DND-41 (cell line): Measurements from ENCODE around the gene CCNA2.

Experiments
- ATAC-seq: fragments of 200-7000 bp; cut with Tn5 transposase; 3 replicates; pipeline ENCODE4 v1.9.1; 2021; ENCODE audit warnings: low read depth; ENCODE audit not compliant: insufficient read depth
- DNase-seq: peaks from one replicate; pipeline ENCODE4 v3.0.0-alpha.2; 2020
- H2AFZ ChIP-seq: 2 replicates; pipeline ENCODE4 v1.6.0; 2012; ENCODE audit warnings: low read depth, low read length
- H3K27ac ChIP-seq: 2 replicates; pipeline ENCODE4 v1.5.1; 2012; ENCODE audit warnings: low read length, inconsistent platforms
- H3K27me3 ChIP-seq: fragments of 200-600 bp; sonication (generic); 2 replicates; pipeline ENCODE4 v1.6.0; 2012; ENCODE audit warnings: low read length, mild to moderate bottlenecking, inconsistent platforms; ENCODE audit not compliant: insufficient read depth, poor library complexity
- H3K36me3 ChIP-seq: 2 replicates; pipeline ENCODE4 v1.5.1; 2012; ENCODE audit warnings: low read length, inconsistent platforms; ENCODE audit not compliant: insufficient read depth
- H3K4me1 ChIP-seq: 2 replicates; pipeline ENCODE4 v1.5.1; 2012; ENCODE audit warnings: mild to moderate bottlenecking, low read length; ENCODE audit not compliant: insufficient read depth
- H3K4me2 ChIP-seq: 2 replicates; pipeline ENCODE4 v1.6.0; 2012; ENCODE audit warnings: mild to moderate bottlenecking, moderate library complexity, low read length, inconsistent platforms; ENCODE audit not compliant: insufficient read depth
- H3K4me3 ChIP-seq, 2 experiments: fragments of 200-600 bp in 1 of 2; shearing (Covaris generic) in 1 of 2; 2 replicates each; pipeline ENCODE4 v1.5.1; 2012 to 2016; ENCODE audit warnings: inconsistent platforms in 2 of 2, low read length in 2 of 2, mild to moderate bottlenecking in 2 of 2, low read depth in 1 of 2, moderate library complexity in 1 of 2
- H3K79me2 ChIP-seq: 2 replicates; pipeline ENCODE4 v1.6.0; 2012; ENCODE audit warnings: low read length, inconsistent platforms; ENCODE audit not compliant: insufficient read depth
- H3K9ac ChIP-seq: 2 replicates; pipeline ENCODE4 v1.6.0; 2012; ENCODE audit warnings: low read depth, mild to moderate bottlenecking, inconsistent platforms, low read length, moderate library complexity
- H3K9me3 ChIP-seq: 2 replicates; pipeline ENCODE4 v1.5.1; 2012; ENCODE audit warnings: low read length, moderate library complexity, mild to moderate bottlenecking, inconsistent platforms; ENCODE audit not compliant: insufficient read depth, severe bottlenecking
- H4K20me1 ChIP-seq: 2 replicates; pipeline ENCODE4 v1.6.0; 2012; ENCODE audit warnings: low read length; ENCODE audit not compliant: insufficient read depth
- EZH2 ChIP-seq: IDR thresholded peaks from 3 replicates; pipeline ENCODE4 v1.6.1; 2012; ENCODE audit warnings: borderline replicate concordance, low read depth, mild to moderate bottlenecking, moderate library complexity, low read length, inconsistent platforms; ENCODE audit not compliant: severe bottlenecking
- TF ChIP-seq, protein P1 (sequence below): IDR thresholded peaks from 2 replicates; pipeline ENCODE4 v1.5.1; 2012; ENCODE audit warnings: borderline replicate concordance, low read length, moderate library complexity, mild to moderate bottlenecking; ENCODE audit not compliant: poor library complexity, severe bottlenecking; ENCODE audit errors: extremely low read depth

The CCNA2 gene

DNA sequence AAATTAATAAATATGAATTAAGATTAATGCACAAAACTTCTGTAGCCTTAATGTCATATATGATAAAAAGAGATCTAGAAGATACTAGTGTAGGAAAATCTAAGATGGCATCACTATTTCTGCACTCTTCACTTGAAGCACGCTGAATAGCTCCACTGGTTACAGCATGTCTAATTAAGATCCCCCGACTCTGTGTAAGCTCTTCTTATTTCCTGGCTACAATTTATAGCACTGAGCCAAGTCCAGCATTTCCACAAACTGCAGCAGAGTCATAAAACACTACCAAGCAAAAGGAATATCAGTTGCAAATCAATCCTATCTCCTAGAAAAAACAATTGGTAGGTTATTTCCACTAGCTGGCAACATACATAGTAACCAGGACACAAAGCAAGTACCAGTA, 1.3 kb upstream of the CCNA2 start:
- no peak overlapping the region for H3K4me3 ChIP-seq
- H3K9ac ChIP-seq = no peak overlapping the region
- peaks cover 33% of the 10 kb centered on the region for H3K4me1 ChIP-seq
- ATAC-seq = no peak
- H3K27ac ChIP-seq = no peak overlapping the region
- no peaks in the 10 kb centered on the region for H3K27me3 ChIP-seq
- peaks cover 38% of the 10 kb centered on the region for H3K79me2 ChIP-seq
- no peak overlapping the region for H3K4me2 ChIP-seq
- no peaks in the 10 kb centered on the region for H3K9me3 ChIP-seq
- no peak for DNase-seq
- H2AFZ ChIP-seq = 0 out of 2 replicates have a peak overlapping the region, but pooled peaks have one; percentile 12
- TF ChIP-seq, protein P1, sequence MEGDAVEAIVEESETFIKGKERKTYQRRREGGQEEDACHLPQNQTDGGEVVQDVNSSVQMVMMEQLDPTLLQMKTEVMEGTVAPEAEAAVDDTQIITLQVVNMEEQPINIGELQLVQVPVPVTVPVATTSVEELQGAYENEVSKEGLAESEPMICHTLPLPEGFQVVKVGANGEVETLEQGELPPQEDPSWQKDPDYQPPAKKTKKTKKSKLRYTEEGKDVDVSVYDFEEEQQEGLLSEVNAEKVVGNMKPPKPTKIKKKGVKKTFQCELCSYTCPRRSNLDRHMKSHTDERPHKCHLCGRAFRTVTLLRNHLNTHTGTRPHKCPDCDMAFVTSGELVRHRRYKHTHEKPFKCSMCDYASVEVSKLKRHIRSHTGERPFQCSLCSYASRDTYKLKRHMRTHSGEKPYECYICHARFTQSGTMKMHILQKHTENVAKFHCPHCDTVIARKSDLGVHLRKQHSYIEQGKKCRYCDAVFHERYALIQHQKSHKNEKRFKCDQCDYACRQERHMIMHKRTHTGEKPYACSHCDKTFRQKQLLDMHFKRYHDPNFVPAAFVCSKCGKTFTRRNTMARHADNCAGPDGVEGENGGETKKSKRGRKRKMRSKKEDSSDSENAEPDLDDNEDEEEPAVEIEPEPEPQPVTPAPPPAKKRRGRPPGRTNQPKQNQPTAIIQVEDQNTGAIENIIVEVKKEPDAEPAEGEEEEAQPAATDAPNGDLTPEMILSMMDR = no peak
- no peak for TF ChIP-seq EZH2
- H3K36me3 ChIP-seq = peaks cover 40% of the 10 kb centered on the region
- H4K20me1 ChIP-seq = peaks cover 19% of the 10 kb centered on the region; the same call in 1 of the 2 replicates

DNA sequence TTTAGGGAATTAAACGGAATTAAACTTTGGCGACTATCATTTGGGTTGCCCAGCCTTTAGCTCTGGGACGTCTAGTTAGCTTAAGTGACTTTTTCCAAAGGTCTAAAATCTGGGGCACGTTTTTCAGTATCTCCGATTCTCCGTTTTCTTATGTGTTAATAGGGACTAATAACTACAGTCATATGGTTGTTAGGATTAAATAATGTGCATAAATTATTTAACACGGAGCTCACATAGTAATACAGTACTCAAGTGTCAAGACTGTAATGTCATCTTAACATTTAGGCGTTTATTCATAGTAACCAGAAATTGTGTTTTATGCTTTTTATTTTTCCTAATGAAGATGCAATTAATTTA, 466 bp upstream of the CCNA2 start:
- no peak for DNase-seq
- H4K20me1 ChIP-seq = peaks cover 19% of the 10 kb centered on the region; the same call in 1 of the 2 replicates
- no peaks in the 10 kb centered on the region for H3K9me3 ChIP-seq
- ATAC-seq = no peak
- peak overlapping the region; percentile 94 for H3K27ac ChIP-seq
- H2AFZ ChIP-seq = peak overlapping the region; percentile 93
- H3K9ac ChIP-seq = peak overlapping the region; percentile 98
- peaks cover 39% of the 10 kb centered on the region for H3K4me1 ChIP-seq
- H3K36me3 ChIP-seq = peaks cover 48% of the 10 kb centered on the region
- peak overlapping the region; percentile 73 for H3K4me2 ChIP-seq
- no peaks in the 10 kb centered on the region for H3K27me3 ChIP-seq
- H3K79me2 ChIP-seq = peaks cover 45% of the 10 kb centered on the region
- peak overlapping the region; percentile 87 to 89 for H3K4me3 ChIP-seq
- TF ChIP-seq EZH2 = no peak
- TF ChIP-seq, protein P1 = peak; percentile 21

DNA sequence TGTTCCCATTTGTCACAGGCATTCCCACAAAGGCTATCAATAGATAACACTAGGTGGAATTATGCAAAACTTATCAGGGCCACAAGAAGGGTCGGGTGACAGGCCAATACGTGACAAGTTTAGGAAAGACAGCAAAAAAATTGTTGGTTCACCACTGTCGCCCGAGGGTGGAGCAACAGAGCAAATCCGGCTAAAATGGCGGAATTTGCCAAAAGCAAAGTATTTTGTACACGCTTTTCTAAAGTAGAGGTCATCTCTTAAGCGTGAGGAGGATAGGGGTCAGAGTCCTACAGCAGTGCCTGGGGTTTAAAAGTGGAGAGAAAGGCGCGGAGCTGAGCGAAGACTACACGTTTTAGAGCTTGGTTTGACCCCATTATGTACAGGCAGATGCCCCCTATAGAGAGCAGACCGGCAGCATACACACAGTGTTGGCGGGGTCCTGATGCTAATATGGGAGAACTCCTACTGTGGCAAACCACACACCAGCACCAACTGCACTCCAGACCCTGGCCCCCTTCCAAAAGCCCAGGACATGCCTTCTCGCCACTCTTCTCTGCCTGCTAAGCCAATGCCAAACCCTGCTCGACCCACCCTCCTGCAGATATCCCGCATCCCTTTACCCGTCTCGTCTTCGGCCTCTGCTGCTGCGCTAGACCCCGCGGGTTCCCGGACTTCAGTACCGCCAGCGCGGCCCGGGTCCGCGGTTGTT, 733 bp downstream of the CCNA2 start:
- H4K20me1 ChIP-seq = peaks cover 23% of the 10 kb centered on the region; the same call in 1 of the 2 replicates
- TF ChIP-seq EZH2 = no peak
- TF ChIP-seq, protein P1 = peak; percentile 55
- peaks cover 57% of the 10 kb centered on the region for H3K79me2 ChIP-seq
- no peaks in the 10 kb centered on the region for H3K9me3 ChIP-seq
- peak; percentile 58 for ATAC-seq
- H3K36me3 ChIP-seq = peaks cover 60% of the 10 kb centered on the region
- peak; percentile 59 for DNase-seq
- H3K27ac ChIP-seq = peak overlapping the region; percentile 94
- peaks cover 51% of the 10 kb centered on the region for H3K4me1 ChIP-seq
- H3K4me2 ChIP-seq = peak overlapping the region; percentile 85
- H2AFZ ChIP-seq = peak overlapping the region; percentile 87
- no peaks in the 10 kb centered on the region for H3K27me3 ChIP-seq
- H3K4me3 ChIP-seq = peak overlapping the region; percentile 87 to 89
- peak overlapping the region; percentile 98 for H3K9ac ChIP-seq
